ENCODE results near the gene ASCC2.
"Not testable (repeated sequence)": the region's sequence is repeated elsewhere in the genome, so short reads cannot be mapped to it uniquely, and the experiment has no call there.

Gene ASCC2

DNA sequence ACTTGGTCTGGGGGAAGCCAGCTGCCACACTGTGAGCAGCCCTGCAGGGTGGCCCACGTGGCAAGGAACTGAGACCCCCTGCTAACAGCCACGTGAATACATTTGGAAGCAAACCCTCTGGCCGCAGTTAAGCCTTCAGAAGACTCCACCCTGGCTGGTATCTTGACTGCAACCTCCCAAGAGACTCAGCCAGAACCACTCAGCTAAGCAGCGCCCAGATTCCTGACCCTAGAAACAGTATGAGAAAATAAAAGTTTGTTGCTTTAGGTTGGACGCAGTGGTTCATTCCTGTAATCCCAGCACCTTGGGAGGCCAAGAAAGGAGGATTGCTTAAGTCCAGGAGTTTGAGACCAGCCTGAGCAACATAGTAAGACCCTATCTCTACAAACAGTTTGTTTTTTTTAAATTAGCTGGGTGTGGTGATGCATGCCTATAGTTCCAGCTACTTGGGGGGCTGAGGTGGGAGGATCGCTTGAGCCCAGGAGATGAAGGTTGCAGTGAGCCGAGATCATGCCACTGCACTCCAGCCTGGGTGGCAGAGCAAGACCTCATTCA lies 79.9 kb downstream of the ASCC2 start:
- DNase-seq (ENCODE audit: extremely low read depth in 1 of 2, low read depth in 1 of 2) = no peak

- DNase-seq (ENCODE audit: extremely low read depth in 1 of 2, low read depth in 1 of 2) = no peak
These were observed 81.0 kb downstream of the ASCC2 start for GRCh38 chr22:29757096-29757495.

DNA sequence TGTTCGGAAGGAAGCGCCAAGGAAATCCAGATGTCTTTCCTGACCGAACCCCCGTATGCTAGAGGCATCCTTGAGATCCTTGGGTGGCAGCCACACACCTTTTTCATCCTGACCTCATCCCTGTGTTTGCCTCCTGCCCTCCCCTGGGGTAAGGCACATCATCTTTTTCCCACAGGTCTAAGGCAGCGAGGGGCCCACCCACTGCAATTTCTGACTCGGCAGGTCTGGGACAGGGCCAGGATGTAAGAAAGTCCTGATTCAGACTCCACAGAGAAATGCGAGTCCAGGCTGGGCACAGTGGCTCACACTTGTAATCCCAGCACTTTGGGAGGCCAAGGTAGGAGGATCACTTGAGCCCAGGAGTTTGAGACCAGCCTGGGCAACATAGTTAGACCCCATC lies 81.7 kb downstream of the ASCC2 start:
- DNase-seq (ENCODE audit: extremely low read depth in 1 of 2, low read depth in 1 of 2) = no peak

DNA sequence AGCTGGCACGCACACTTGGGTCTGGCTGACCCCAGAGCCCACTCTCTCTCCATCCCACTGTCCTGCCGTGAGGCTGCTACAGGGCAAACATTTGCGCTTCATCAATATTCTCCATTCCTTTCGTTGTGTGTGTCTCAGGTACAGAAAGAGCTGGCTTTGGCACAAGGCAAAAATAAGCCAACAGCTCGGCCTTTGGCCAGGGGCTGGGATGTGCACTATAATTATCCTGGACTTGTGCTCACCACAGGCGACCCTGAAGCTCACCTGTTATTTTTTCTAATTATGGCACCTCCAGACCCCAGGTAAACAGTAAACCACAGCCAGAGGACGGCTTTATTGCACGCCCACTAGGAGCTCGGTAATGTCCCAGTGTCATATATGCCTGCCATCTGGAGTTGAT lies 82.2 kb downstream of the ASCC2 start:
- DNase-seq (ENCODE audit: extremely low read depth in 1 of 2, low read depth in 1 of 2) = no peak

DNA sequence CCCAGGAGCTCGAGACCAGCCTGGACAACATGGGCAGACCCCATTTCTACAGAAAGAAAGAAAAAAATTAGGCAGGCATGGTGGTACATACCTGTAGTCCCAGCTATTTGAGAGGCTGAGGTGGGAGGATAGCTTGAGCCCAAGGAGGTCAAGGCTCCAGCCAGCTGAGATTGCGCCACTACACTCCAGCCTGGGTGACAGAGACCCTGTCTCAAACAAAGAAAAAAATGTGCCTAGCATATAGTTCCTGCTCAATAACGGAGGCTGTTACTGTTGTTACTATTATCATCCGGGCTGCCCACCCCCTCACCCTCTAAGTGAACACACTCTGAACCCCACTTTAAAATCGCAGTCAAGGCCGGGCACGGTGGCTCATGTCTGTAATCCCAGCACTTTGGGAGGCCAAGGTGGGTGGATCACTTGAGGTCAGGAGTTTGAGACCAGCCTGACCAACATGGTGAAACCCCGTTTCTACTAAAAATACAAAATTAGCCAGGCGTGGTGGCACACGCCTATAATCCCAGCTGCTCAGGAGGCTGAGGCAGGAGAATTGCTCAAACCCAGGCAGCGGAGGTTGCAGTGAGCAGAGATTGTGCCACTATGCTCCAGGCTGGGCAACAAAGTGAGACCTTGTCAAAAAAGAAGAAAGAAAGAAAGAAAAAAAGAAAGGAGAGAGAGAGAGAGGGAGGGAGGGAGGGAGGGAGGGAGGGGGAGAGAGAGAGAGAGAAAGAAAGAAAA lies 83.2 kb downstream of the ASCC2 start:
- not testable (repeated sequence) for DNase-seq (ENCODE audit: extremely low read depth in 1 of 2, low read depth in 1 of 2)

GRCh38 chr22:29753808-29754657 lies 84.0 kb downstream of the ASCC2 start:
- no peak for DNase-seq (ENCODE audit: extremely low read depth in 1 of 2, low read depth in 1 of 2)

DNA sequence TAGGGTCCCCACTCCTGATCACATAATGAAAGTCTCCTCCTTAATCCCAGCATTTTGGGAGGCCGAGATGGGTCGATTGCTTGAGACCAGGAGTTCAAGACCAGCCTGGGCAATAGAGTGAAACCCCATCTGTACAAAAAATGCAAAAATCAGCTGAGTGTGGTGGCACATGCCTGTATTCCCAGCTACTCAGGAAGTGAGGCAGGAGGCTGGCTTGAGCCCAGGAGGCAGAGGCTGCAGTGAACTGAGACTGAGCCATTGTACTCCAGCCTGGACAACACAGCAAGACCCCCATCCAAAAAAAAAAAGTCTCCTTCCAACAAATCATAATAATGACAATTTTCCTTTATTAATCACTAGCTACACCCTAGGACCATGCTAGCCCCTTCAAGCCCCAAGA lies 86.4 kb downstream of the ASCC2 start:
- DNase-seq (ENCODE audit: extremely low read depth in 1 of 2, low read depth in 1 of 2) = no peak

GRCh38 chr22:29750559-29751538 lies 87.2 kb downstream of the ASCC2 start:
- DNase-seq (ENCODE audit: extremely low read depth in 1 of 2, low read depth in 1 of 2) = no peak

GRCh38 chr22:29750029-29750428 lies 88.0 kb downstream of the ASCC2 start:
- no peak for DNase-seq (ENCODE audit: extremely low read depth in 1 of 2, low read depth in 1 of 2)

DNA sequence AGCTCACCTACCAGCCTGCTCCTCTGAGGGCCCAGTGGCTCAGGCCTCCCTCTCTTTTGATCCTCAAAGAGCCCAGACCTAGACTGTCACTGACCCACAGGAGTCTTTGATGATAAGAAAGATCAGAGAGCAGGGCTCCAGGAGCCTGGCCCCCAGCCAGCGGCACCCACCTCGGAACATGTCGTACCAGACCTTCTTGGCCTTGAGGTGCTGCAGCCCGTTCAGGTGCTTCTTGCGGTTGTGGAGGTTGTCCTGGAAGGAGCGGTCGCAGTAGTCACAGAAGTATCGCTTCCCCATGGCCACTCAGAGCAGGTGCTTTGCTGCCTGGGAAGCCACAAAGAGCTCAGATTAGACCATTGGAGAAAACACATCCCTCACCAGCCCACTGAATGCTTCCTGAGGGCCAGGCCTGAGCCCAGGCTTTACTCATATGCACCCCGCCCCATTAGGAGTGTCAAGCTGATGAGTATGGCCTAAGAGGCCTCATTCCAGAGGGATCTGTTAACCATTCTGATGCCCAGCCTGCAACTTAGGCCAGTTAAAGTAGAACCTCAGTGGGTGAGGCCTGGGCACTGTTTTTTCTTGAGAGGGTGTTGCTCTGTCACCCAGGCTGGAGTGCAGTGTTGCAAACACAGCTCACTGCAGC lies 89.7 kb downstream of the ASCC2 start:
- DNase-seq (ENCODE audit: extremely low read depth in 1 of 2, low read depth in 1 of 2) = no peak

DNA sequence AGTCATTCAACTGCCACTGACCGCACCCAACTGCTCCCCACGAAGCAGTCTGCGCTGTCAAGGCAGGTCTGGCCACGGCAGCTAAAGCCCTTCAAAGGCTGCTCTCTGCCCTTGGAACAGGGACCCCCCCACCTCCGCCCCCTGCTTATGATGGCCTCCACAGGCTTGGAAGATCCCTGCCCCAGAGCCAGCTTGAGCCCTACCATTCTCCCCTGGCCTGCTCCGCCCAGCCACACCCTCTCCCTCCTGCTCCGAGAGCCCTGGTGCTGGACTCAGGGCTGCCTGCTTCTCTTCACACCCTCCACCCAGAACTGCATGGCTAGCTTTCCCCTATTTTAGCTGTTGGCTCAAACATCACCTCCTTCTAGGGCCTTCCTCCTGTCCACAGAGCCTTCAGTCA lies 90.2 kb downstream of the ASCC2 start:
- no peak for DNase-seq (ENCODE audit: extremely low read depth in 1 of 2, low read depth in 1 of 2)

- no peak for DNase-seq (ENCODE audit: extremely low read depth in 1 of 2, low read depth in 1 of 2)
These were observed 93.2 kb downstream of the ASCC2 start for GRCh38 chr22:29744902-29745301.

DNA sequence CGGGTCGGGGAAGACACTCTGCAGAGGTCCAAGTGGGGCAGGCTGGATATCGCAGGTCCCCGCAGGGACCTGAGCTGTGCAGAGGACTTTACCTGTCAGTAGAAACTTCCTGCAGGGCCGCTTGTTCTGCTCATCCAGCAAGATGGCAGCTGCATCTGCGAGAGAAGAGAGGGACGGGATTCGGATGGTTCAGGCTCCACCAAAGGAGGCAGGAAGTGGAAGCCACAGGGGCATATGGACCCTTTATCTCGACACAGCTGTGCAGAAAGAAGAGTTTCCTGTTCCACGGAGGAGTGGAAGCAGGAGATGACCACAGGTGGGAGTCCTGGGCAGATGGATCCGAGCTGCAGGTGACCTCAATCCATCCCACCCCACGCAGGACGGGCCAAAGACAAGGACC lies 95.7 kb downstream of the ASCC2 start:
- no peak for DNase-seq (ENCODE audit: extremely low read depth in 1 of 2, low read depth in 1 of 2)

- DNase-seq (ENCODE audit: extremely low read depth in 1 of 2, low read depth in 1 of 2) = no peak
These were observed 96.1 kb downstream of the ASCC2 start for GRCh38 chr22:29741926-29742325.

GRCh38 chr22:29740216-29740615 lies 97.9 kb downstream of the ASCC2 start:
- DNase-seq (ENCODE audit: extremely low read depth in 1 of 2, low read depth in 1 of 2) = no peak

DNA sequence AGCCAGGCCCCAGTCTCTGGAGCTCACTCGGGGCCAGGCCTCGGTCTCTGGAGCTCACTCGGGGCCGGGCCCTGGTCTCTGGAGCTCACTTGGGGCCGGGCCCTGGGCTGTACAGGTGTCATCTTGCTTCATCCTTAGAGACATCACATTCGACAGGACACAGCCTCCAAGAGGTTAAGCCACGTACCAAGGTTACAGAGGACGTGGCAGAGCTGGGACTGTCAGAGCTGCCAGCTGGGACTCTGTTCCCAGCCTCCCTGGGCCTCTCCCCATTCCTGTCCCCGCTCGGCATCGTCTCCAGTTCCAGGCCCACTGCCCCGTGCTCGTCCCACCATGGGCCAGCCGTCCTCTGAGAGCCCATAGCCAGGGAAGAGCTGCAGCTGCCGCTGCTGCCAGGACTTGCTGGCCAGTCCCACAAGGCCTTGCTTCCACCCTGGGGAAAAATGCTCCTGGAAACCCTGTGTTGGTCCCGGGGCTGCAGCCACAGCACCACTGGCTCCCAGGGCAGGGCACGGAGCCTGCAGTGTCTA lies 98.7 kb downstream of the ASCC2 start:
- DNase-seq (ENCODE audit: extremely low read depth in 1 of 2, low read depth in 1 of 2) = no peak

Measured in stimulated activated CD8-positive, alpha-beta memory T cell treated with anti-CD3 and anti-CD28 coated beads, Interleukin-7, amount 100 ng/mL, for 48 hours (primary cell).